ENCODE measurements around the gene LRATD1. TPM values are rescaled to one million over a fixed set of nuclear protein-coding genes. Genes with fewer than 3 reads are reported as not detected.

Gene LRATD1
- total RNA-seq, 6 experiments from 2014 or later, result 0.79 to 3.8 (median 2.1) TPM

- Histone ChIP-seq H3K4me1 (peaks cover 0 to 19% (median 1%) of the 10 kb centered on the region in 4 donors), H3K36me3 (no peaks in the 10 kb centered on the region), H3K9me3 (no peaks in the 10 kb centered on the region), H3K27me3 (peaks cover 0 to 4% of the 10 kb centered on the region in 2 donors), H3K4me3 (no peak overlapping the region), H3K27ac (no peak overlapping the region)
- ATAC-seq (peak in 2 of 4 donors; percentile 11 to 38), DNase-seq (no peak)
- TF ChIP-seq POLR2A (IDR thresholded peaks at IDR 0.05) (no peak), CTCF (IDR thresholded peaks at IDR 0.05) (no peak)
- intact Hi-C loops (cut with DNase I), result no loop called here
- WGBS (ENCODE audit: insufficient coverage, low coverage, low lambda C conversion rate, missing lambda C conversion rate), result 32% methylated on average over 2 of the region's 2 CpGs
Observed at GRCh38 chr2:14628901-14629300, 3.6 kb upstream of the LRATD1 start.

- no peak for DNase-seq
- 23% methylated on average over 3 of the region's 3 CpGs for WGBS (ENCODE audit: insufficient coverage, low coverage, low lambda C conversion rate, missing lambda C conversion rate)
- H3K27ac ChIP-seq, result no peak overlapping the region
- TF ChIP-seq POLR2A (IDR thresholded peaks at IDR 0.05) (no peak), CTCF (IDR thresholded peaks at IDR 0.05) (no peak)
- H3K4me1 ChIP-seq, result peaks cover 0 to 24% (median 3%) of the 10 kb centered on the region in 4 donors
- intact Hi-C loops (cut with DNase I), result no loop called here
- ATAC-seq, result no peak
- H3K4me3 ChIP-seq, result peak overlapping the region in 1 of 3 donors; percentile 57
- no peaks in the 10 kb centered on the region for H3K36me3 ChIP-seq
- H3K9me3 ChIP-seq, result no peaks in the 10 kb centered on the region
- peaks cover 0 to 12% of the 10 kb centered on the region in 2 donors for H3K27me3 ChIP-seq
Observed at GRCh38 chr2:14631406-14632040, 994 bp upstream of the LRATD1 start.

GRCh38 chr2:14633061-14633460, 544 bp downstream of the LRATD1 start:
- no peaks in the 10 kb centered on the region for H3K9me3 ChIP-seq
- H3K27me3 ChIP-seq, result peaks cover 0 to 12% of the 10 kb centered on the region in 2 donors
- intact Hi-C loops (cut with DNase I), result no loop called here
- TF ChIP-seq CTCF (IDR thresholded peaks at IDR 0.05) (no peak), POLR2A (IDR thresholded peaks at IDR 0.05) (no peak)
- no peaks in the 10 kb centered on the region for H3K36me3 ChIP-seq
- no peak for ATAC-seq
- H3K27ac ChIP-seq, result no peak overlapping the region
- DNase-seq, result peak in 2 of 3 donors; percentile 19 to 50
- 14% methylated on average over 13 of the region's 13 CpGs for WGBS (ENCODE audit: insufficient coverage, low coverage, low lambda C conversion rate, missing lambda C conversion rate)
- H3K4me3 ChIP-seq, result peak overlapping the region in 2 of 3 donors; percentile 37 to 57
- H3K4me1 ChIP-seq, result peaks cover 0 to 24% (median 3%) of the 10 kb centered on the region in 4 donors

DNA sequence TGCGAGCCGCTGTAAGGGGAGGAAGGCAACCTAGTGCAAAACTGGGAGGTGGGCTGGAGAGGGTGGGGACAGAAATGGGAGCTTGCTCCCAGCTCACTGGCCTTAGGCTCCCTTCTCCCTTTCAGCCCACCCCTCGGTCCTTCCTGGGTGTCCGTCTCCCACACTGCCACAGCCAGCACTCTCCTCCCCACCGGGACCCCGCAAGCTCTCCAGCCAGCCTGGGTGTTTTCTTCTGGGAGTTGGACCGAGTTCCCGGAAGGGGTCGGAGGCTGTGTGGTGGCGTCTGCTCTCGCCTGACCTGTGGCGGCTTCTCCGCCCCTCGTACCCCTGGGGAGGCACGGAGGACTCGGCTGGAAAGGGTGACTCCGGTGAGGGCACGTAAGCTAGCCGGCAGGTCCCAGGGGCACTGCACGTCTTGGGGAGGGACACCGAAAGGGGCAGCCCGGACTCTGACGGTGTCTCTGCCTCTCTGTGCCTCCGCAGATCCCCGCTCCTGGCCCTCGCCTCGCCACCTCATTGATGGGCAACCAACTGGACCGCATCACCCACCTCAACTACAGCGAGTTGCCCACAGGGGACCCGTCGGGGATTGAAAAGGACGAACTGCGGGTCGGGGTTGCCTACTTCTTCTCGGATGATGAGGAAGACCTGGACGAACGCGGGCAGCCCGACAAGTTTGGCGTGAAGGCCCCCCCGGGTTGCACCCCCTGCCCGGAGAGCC, 1.1 kb downstream of the LRATD1 start:
- peak in 2 of 3 donors; percentile 19 to 54 for DNase-seq
- Histone ChIP-seq H3K9me3 (no peaks in the 10 kb centered on the region), H3K27ac (no peak overlapping the region), H3K4me1 (peaks cover 0 to 24% (median 3%) of the 10 kb centered on the region in 4 donors), H3K27me3 (peaks cover 0 to 12% of the 10 kb centered on the region in 2 donors), H3K4me3 (peak overlapping the region in 2 of 3 donors; percentile 37 to 57), H3K36me3 (no peaks in the 10 kb centered on the region)
- TF ChIP-seq POLR2A (IDR thresholded peaks at IDR 0.05) (no peak), CTCF (IDR thresholded peaks at IDR 0.05) (no peak)
- WGBS (ENCODE audit: insufficient coverage, low coverage, low lambda C conversion rate, missing lambda C conversion rate), result 0% methylated on average over 6 of the region's 42 CpGs
- ATAC-seq, result no peak
- intact Hi-C loops (cut with DNase I), result no loop called here
